Endothelial cell of umbilical vein (primary cell): ENCODE data around the gene SUPT4H1. TPM values are rescaled to one million over a fixed set of nuclear protein-coding genes. Genes with fewer than 3 reads are reported as not detected.

ENCODE experiments used
- BruUV-seq: library from RNA; stranded (reverse); fragments of 400-500 nt; replicated peaks from 2 replicates; lab custom pipeline; 2021; lab: Mats Ljungman, UMichigan
- CTCF ChIA-PET: fragments of 300-600, 350-600 bp; sonication (Branson Sonifier 250); formaldehyde crosslinking; loops from one replicate; lab custom pipeline; 2021; ENCODE audit warnings: antibody characterized with exemption, inconsistent platforms; lab: Charles Lee
- POLR2A ChIA-PET: fragments of 300-600, 350-600 bp; sonication (Branson Sonifier 250); formaldehyde crosslinking; loops from one replicate; lab custom pipeline; 2021; ENCODE audit warnings: antibody characterized with exemption, inconsistent platforms; lab: Charles Lee
- DNase-seq: peaks from one replicate; pipeline ENCODE4 v3.0.0-alpha.2; 2011; ENCODE audit warnings: low read depth, low spot score
- FAIRE-seq: peaks from 2 replicates; lab custom pipeline; 2011; peaks lifted over from hg19 to GRCh38; lab: Jason Lieb, UNC
- H2AFZ ChIP-seq: 2 replicates; pipeline ENCODE4 v1.6.0; 2012; ENCODE audit warnings: low read depth, low read length, control low read depth, inconsistent platforms
- H3K27ac ChIP-seq: 2 replicates; pipeline ENCODE4 v1.5.1; 2011; ENCODE audit warnings: low read depth, mild to moderate bottlenecking, control low read depth, low read length, moderate library complexity; ENCODE audit not compliant: insufficient read depth
- H3K27me3 ChIP-seq, 2 experiments: 2 replicates each; pipeline versions ENCODE4 v1.6.0 to v1.6.1; 2011; ENCODE audit warnings: low read length in 2 of 2, mixed read lengths in 1 of 2; ENCODE audit not compliant: control insufficient read depth in 2 of 2, insufficient read depth in 2 of 2
- H3K36me3 ChIP-seq, 2 experiments: 2 replicates in 1 of 2; 3 replicates in 1 of 2; pipeline ENCODE4 v1.5.1; 2011; ENCODE audit warnings: low read length in 2 of 2, mild to moderate bottlenecking in 1 of 2, moderate library complexity in 1 of 2; ENCODE audit not compliant: control insufficient read depth in 2 of 2, insufficient read depth in 2 of 2; ENCODE audit errors: extremely low read depth in 1 of 2
- H3K4me1 ChIP-seq: 3 replicates; pipeline ENCODE4 v1.5.1; 2011; ENCODE audit warnings: mild to moderate bottlenecking, low read length; ENCODE audit not compliant: control insufficient read depth, insufficient read depth; ENCODE audit errors: extremely low read depth
- H3K4me2 ChIP-seq: 2 replicates; pipeline ENCODE4 v1.6.1; 2011; ENCODE audit warnings: low read length, control low read depth, mixed read lengths; ENCODE audit not compliant: insufficient read depth
- H3K4me3 ChIP-seq, 3 experiments: fragments of 200-600 bp in 1 of 3; sonication (generic), shearing (Covaris generic) in 1 of 3; replicated peaks in 1 of 3; 2 replicates each; pipeline ENCODE4 v1.5.1; 2011 to 2016; ENCODE audit warnings: control low read depth in 3 of 3, low read length in 3 of 3, mild to moderate bottlenecking in 2 of 3, inconsistent platforms in 1 of 3, low read depth in 1 of 3, moderate library complexity in 1 of 3; ENCODE audit not compliant: insufficient read depth in 1 of 3
- H3K79me2 ChIP-seq: 2 replicates; pipeline ENCODE4 v1.6.0; 2012; ENCODE audit warnings: low read length, inconsistent platforms; ENCODE audit not compliant: control insufficient read depth, insufficient read depth
- H3K9ac ChIP-seq: replicated peaks from 2 replicates; pipeline ENCODE3; 2011; ENCODE audit warnings: low read length, control low read depth; ENCODE audit not compliant: insufficient read depth; ENCODE audit errors: extremely low read depth
- H3K9me1 ChIP-seq: replicated peaks from 3 replicates; pipeline ENCODE4 v1.6.0; 2011; ENCODE audit warnings: mild to moderate bottlenecking, low read length; ENCODE audit not compliant: control insufficient read depth, insufficient read depth; ENCODE audit errors: extremely low read depth
- H3K9me3 ChIP-seq: replicated peaks from 2 replicates; pipeline ENCODE4 v1.5.1; 2012; ENCODE audit warnings: low read length, inconsistent platforms; ENCODE audit not compliant: control insufficient read depth, insufficient read depth
- H4K20me1 ChIP-seq: replicated peaks from 2 replicates; pipeline ENCODE3; 2011; ENCODE audit warnings: mild to moderate bottlenecking, low read length; ENCODE audit not compliant: control insufficient read depth, insufficient read depth; ENCODE audit errors: extremely low read depth
- JUN ChIP-seq: IDR thresholded peaks from 2 replicates; pipeline ENCODE4 v1.6.1; 2011; ENCODE audit warnings: borderline replicate concordance, low read depth; ENCODE audit not compliant: insufficient read length, insufficient read depth
- dilution Hi-C: fragments of 300-500 bp; cut with MboI; formaldehyde crosslinking; loops from one replicate; pipeline ENCODE4 v1.15.0; 2019; ENCODE audit warnings: low sequenced_read_pairs; ENCODE audit not compliant: extremely low pct_ligation_motif_present
- intact Hi-C: fragments of 100-400 bp; cut with micrococcal nuclease; formaldehyde crosslinking; loops from one replicate; pipeline ENCODE4 v1.10.0; 2022
- polyA plus RNA-seq, 4 experiments: library from polyadenylated mRNA; depleted of rRNA in 3 of 4; stranded (reverse) in 3 of 4; unstranded in 1 of 4; fragments of >200 nt; gene quantifications; 2 replicates each; pipeline versions ENCODE4 v1.2.1 to v1.2.3, GENCODE V29; 2011 to 2012; ENCODE audit warnings: missing spikeins in 1 of 4
- total RNA-seq: library from RNA; stranded (reverse); gene quantifications from 2 replicates; pipeline ENCODE4 v1.2.3, GENCODE V29; 2021
- TF ChIP-seq, protein P1 (sequence below), 2 donors: IDR thresholded peaks; 1 replicate in 1 of 2; 2 replicates in 1 of 2; pipeline ENCODE4 v1.5.1; 2011; ENCODE audit warnings: low read length in 2 of 2, mild to moderate bottlenecking in 2 of 2, moderate library complexity in 2 of 2, control low read depth in 1 of 2, inconsistent platforms in 1 of 2, low read depth in 1 of 2; ENCODE audit not compliant: insufficient read depth in 1 of 2; ENCODE audit errors: extremely low read depth in 1 of 2

Gene SUPT4H1
- total and polyA plus RNA-seq, 2 donors (not counting 3 experiments of a cell fraction or from before 2014, with no cell fraction given): 77.5 to 154 TPM

DNA sequence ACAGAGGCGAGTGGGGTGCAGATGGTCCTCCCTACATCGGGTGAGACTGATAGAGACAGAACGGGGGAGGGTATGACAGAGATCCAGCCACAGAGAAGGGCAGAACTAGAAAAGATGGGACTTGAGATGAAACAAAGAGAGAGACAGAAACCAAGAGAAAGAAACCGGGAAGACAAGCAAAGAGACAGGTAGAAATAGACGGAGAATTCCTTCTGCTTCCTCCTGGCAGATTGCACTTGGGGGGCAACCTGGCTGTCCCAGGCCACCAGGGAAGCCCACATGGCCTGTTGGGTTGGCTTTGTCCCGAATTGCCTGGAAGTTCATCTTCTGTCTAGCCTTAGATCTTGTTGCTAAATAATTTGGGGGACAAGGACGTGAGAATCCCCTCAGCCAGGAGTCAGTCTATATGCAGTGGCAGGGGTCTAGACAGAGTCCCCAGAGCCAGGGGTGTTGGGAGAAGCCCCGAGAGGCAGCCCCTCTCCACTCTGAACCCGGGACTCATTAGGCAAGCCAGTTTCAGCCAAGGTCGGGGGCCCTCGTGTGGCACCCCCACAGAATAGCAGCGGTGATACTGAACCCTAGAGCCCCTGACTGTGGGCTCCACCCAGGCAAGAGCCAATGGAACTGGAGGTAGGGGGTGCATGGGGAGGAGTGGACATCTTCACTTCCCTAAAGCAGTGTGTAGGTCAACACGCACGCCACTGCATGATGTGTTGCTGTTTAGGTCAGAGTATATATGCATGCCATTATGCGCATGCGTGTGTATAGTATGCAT is 22.8 kb downstream of the SUPT4H1 start:
- no peaks in the 10 kb centered on the region for H3K4me1 ChIP-seq
- no peak for DNase-seq
- intact Hi-C loops (no loop called here), dilution Hi-C loops (no loop called here)
- H4K20me1 ChIP-seq: no peaks in the 10 kb centered on the region
- POLR2A ChIA-PET: no interaction called here
- no peaks in the 10 kb centered on the region for H3K36me3 ChIP-seq
- H2AFZ ChIP-seq: no peak overlapping the region
- H3K79me2 ChIP-seq: no peaks in the 10 kb centered on the region
- CTCF ChIA-PET: interaction anchor here (1.9 kb wide), 1 partner anchor 21 kb away, joined by 5 read pairs; no protein-coding TSS in a partner anchor
- no peak overlapping the region for H3K27ac ChIP-seq
- no peak overlapping the region for H3K9ac ChIP-seq
- TF ChIP-seq JUN: no peak
- TF ChIP-seq, protein P1, sequence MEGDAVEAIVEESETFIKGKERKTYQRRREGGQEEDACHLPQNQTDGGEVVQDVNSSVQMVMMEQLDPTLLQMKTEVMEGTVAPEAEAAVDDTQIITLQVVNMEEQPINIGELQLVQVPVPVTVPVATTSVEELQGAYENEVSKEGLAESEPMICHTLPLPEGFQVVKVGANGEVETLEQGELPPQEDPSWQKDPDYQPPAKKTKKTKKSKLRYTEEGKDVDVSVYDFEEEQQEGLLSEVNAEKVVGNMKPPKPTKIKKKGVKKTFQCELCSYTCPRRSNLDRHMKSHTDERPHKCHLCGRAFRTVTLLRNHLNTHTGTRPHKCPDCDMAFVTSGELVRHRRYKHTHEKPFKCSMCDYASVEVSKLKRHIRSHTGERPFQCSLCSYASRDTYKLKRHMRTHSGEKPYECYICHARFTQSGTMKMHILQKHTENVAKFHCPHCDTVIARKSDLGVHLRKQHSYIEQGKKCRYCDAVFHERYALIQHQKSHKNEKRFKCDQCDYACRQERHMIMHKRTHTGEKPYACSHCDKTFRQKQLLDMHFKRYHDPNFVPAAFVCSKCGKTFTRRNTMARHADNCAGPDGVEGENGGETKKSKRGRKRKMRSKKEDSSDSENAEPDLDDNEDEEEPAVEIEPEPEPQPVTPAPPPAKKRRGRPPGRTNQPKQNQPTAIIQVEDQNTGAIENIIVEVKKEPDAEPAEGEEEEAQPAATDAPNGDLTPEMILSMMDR (IDR thresholded peaks at IDR 0.05; ENCODE audit: extremely low read depth in 1 of 2, insufficient read depth in 1 of 2, low read depth in 1 of 2, low read length in 2 of 2): peak in 1 of 2 donors; percentile 18
- BruUV-seq: no TSS peak
- no peak overlapping the region for H3K4me2 ChIP-seq
- H3K4me3 ChIP-seq: no peak overlapping the region
- H3K27me3 ChIP-seq: peaks cover 13 to 14% of the 10 kb centered on the region in 2 experiments
- peak; percentile 40 for FAIRE-seq
- H3K9me1 ChIP-seq: no peaks in the 10 kb centered on the region
- H3K9me3 ChIP-seq: no peaks in the 10 kb centered on the region
